Left renal cortex interstitium (tissue), 4 donors: ENCODE results near the gene CDK16. TPM values are rescaled to one million over a fixed set of nuclear protein-coding genes. Genes with fewer than 3 reads are reported as not detected.

Experiments used
- DNase-seq, 4 donors: peaks; one replicate each; pipeline ENCODE4 v3.0.0-alpha.2; 2013; ENCODE audit warnings: low read depth in 4 of 4, low spot score in 2 of 4, missing footprints in 1 of 4
- polyA plus RNA-seq, 4 donors: library from polyadenylated mRNA; unstranded; fragments of 120-200 nt; gene quantifications; one replicate each; pipeline ENCODE4 v1.2.1, GENCODE V29; 2013; ENCODE audit not compliant: insufficient read length in 4 of 4

CDK16 gene
- polyA plus RNA-seq, 4 donors: 100 to 144 (median 125) TPM

DNA sequence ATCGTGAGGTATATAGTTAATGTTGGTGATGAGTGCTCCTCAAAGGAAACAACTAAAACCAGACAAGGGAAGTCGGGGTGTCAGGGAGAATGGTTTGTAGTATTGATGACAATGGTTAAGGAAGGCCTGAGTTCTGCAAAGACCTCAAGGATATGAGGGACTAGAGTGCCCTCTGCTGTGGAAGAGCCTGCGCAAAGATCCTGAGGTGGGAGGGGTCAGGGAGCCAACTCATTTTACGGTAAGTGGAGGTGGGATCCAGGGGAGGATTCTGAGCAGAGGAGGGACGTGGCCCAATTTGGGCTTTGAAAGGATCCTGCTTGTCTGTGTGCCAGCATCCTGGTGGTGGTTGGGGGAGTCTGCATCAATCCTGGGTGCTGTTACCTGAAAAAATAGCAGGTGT, 13.5 kb upstream of the CDK16 start:
- DNase-seq: no peak

DNA sequence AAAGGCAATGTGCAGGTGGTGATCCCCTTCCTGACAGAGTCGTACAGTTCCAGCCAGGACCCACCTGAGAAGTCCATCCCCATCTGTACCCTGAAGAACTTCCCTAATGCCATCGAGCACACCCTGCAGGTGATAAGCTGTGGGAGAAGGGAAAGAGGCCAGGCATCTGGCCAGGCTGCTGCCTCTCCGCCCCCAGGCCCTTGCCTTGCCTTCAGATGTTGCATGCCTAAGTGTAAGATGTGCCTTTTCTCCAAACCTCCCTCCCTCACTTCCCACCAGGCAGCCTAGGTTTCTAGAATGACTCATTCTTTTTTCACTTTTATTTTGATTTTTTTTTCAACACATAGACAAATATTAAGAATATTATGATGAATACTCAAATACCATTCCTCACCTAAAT, 12.2 kb upstream of the CDK16 start:
- DNase-seq: no peak

DNA sequence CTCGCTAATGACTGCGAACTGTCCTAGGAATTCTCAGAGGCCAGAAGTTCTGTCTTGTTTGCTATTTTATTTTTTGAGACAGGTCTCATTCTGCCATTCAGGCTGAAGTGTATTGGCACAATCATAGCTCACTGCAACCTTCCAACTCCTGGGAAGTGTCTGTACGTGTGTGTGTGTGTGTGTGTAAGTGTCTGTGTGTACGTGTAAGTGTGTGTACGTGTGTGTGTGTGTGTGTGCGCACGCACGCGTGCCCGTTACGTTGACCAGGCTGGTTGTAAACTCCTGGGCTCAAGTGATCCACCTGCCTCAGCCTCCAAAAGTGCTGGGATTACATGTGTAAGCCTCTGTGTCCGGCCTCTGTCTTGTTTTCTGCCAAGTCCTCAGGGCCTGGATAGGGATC, 10.4 kb upstream of the CDK16 start:
- DNase-seq: no peak

DNA sequence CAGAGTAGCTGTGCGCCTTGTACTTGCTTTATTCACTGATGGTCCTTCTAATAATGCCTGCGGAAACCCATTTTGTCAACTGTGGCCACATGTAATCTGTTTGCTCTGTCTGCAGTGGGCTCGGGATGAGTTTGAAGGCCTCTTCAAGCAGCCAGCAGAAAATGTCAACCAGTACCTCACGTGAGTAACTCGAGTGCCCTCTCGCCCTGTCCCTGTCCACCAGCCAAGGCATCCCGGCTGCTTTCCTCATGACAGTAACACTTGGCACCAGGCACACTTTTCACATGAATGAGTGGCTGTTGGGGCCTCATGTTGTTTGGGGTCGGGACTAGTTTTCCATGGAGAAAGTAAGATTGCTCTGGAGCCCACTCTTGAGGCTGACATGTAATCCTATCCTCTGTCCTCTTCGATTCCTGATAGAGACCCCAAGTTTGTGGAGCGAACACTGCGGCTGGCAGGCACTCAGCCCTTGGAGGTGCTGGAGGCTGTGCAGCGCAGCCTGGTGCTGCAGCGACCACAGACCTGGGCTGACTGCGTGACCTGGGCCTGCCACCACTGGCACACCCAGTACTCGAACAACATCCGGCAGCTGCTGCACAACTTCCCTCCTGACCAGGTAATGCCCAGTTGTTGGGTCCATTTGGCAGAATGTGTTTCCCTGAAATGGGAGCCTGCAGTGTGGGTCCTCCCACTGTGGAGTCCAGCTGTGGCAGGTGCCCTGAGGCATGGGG, 8.8 kb upstream of the CDK16 start:
- DNase-seq: no peak

DNA sequence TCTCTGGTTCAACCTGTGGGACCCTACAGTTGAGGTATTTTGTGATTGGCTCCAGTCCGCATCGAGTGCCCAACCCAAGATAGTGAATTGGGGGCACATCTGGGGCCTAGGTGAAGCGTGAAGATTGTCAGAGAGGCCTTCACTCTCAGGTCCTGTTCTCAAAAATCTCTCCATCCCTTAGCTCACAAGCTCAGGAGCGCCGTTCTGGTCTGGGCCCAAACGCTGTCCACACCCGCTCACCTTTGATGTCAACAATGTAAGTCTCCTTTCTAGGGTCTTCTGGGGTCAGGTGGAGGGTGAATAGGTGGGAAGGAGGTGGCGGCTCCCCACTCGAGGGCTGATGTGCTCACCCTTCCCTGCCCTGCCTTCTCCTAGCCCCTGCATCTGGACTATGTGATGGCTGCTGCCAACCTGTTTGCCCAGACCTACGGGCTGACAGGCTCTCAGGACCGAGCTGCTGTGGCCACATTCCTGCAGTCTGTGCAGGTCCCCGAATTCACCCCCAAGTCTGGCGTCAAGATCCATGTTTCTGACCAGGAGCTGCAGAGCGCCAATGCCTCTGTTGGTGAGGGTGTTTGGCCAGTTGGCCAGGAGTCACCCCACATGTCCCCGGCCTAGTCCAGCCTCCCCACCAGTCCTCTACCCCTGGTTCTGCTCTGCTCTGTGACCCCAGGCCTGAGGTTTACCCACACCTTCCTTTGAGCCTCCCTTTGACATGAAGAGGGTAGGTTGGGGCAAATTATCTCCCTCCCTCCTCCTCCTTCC, 7.6 kb upstream of the CDK16 start:
- DNase-seq: no peak

DNA sequence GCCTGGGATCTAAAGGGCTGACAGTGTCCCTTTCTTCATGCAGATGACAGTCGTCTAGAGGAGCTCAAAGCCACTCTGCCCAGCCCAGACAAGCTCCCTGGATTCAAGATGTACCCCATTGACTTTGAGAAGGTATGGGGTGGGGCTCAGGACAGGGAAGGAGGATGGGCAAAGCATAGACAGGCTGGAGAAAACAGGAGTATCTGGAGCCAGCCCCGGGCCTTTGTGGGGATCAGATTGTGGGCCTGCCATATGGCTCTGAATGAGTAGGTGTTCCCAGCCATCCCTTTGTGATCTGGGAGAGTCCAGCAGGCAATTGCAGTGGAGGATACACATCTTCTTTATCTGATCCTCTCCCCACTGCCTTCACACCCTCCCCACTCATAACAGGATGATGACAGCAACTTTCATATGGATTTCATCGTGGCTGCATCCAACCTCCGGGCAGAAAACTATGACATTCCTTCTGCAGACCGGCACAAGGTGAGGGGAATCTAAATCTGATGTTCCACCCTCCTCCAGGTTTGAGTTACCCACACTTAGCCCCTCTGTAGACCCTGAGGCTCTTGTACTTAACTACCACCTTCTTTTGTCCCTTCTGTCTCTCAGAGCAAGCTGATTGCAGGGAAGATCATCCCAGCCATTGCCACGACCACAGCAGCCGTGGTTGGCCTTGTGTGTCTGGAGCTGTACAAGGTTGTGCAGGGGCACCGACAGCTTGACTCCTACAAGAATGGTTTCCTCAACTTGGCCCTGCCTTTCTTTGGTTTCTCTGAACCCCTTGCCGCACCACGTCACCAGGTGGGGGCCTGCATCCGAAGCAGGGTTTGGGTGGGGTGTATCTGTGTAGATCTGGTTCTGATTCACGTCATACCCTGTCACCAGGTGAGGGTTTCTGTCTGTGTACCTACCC, 5.8 kb upstream of the CDK16 start:
- no peak for DNase-seq

DNA sequence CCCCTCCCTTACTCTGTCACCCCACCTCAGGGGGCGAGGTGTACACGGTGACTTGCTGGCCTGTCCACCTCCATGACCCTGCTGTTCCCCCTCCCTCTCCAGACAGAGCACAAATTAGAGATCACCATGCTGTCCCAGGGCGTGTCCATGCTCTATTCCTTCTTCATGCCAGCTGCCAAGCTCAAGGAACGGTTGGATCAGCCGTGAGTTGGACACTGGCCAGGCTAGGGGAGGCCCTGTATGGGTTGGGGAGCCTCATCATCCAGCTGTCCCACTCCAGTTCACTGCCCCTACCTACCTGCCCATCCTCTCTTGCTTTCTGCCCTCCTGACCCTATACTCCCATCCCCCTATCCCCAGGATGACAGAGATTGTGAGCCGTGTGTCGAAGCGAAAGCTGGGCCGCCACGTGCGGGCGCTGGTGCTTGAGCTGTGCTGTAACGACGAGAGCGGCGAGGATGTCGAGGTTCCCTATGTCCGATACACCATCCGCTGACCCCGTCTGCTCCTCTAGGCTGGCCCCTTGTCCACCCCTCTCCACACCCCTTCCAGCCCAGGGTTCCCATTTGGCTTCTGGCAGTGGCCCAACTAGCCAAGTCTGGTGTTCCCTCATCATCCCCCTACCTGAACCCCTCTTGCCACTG, 3.9 kb upstream of the CDK16 start:
- DNase-seq: no peak

DNA sequence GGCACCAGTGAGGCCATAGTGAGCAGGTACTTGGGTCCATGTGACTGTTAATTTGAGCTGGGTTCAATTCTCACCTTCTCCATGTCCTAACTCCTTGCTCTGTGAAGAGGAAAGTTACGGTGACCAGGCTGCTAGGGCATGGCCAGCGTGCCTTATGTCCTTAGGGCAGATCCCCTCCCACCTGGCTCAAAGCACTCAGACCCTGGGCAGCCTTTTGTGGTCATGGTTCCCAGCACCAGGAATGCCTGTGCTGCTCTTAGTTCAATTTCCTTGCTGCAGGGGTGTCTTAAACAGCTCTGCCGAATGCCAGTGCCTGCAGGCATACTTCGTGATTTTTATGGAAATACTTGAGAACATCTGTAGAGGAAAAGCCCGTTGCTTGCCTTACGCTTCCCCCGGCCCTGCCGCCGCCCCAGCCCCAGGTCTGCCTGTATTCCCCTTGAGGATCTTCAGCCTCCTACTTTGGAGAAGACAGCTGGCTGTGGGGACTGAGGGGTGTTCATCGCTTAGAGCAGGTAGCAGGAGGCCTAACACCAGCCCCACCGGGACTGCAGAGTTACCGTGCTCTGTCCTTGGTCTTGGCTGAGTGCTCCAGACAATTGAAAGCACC, 3.1 kb upstream of the CDK16 start:
- no peak for DNase-seq

DNA sequence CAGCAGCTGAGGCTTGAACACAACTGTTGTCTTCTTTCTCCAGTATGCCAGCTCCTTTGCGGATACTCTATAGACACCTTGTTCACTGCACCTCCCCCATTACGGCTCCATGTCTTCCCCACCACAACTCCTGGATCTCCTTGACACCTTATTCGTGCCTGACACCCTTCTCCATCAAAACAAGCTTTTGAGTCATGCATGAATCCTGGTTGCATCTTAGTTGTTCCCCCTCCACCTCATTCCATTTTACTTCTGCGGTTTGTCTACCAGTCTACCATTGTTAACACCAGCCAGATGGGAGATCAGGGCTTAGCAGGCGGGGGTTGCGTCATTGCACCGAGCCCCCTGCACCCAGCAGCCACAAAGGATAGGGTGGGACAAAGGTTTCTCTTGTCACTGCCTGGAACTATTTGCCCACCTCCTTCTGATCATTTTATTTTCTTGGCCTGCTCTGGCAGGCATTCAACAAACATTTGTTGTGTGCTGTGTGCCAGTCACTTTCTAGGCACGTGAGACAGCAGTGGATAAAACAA, 2.0 kb upstream of the CDK16 start:
- no peak for DNase-seq

DNA sequence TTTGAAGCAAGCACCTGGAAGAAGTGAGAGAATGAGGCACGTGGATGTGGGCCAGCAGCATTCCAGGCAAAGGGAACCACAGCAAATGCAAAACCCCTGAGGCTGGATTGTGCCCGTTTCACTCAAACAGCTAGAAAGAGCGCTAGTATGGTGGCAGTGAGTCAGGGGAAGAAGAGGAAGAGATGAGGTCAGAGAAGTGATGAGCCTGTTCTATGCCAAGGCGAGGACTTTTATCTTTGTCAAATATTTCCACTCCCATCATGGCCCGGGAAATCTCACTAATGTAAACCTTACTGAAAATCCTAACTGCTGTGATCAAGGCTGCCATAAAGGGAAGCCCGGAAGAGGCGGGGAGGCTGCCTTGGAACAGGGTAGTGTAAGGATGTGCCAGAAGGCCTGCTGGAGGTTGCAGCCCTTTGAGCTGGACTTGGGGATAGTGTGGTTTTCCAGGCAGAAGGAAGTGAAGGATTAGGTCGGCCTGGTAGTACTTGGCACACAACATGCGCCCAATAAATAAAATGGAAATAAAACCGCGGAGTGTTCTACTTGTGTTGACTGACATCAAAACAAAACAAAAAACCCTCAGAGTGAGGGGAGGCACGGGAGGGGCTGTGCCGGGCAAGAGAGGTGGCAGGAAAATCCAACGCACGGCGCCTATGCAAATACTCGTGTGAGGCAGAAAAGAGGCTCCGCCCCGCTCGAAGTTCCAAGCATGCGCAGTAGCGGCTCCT, 1.2 kb upstream of the CDK16 start:
- no peak for DNase-seq

DNA sequence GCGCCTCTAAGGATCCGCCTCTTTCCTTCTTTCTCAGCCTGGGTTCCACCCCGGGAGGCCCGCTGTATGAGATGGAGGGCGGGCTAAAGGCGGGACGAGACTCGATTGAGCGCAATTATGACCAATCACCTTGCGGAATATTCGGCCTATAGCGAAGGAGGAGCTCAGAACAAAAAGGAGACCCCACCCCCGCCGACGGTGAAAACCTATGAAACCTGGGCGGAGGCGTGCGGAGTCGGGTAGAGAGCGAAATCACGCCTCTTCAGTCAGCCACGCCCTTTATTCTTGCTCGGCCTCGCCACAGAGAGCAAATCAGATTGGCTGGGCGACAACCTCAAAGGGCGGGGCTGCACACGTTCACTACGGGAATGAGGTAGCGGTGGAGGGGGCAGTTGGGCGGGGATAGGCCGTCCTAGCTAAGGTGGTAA, 615 bp upstream of the CDK16 start:
- DNase-seq: peak; percentile 90 to 95 (median 94)

DNA sequence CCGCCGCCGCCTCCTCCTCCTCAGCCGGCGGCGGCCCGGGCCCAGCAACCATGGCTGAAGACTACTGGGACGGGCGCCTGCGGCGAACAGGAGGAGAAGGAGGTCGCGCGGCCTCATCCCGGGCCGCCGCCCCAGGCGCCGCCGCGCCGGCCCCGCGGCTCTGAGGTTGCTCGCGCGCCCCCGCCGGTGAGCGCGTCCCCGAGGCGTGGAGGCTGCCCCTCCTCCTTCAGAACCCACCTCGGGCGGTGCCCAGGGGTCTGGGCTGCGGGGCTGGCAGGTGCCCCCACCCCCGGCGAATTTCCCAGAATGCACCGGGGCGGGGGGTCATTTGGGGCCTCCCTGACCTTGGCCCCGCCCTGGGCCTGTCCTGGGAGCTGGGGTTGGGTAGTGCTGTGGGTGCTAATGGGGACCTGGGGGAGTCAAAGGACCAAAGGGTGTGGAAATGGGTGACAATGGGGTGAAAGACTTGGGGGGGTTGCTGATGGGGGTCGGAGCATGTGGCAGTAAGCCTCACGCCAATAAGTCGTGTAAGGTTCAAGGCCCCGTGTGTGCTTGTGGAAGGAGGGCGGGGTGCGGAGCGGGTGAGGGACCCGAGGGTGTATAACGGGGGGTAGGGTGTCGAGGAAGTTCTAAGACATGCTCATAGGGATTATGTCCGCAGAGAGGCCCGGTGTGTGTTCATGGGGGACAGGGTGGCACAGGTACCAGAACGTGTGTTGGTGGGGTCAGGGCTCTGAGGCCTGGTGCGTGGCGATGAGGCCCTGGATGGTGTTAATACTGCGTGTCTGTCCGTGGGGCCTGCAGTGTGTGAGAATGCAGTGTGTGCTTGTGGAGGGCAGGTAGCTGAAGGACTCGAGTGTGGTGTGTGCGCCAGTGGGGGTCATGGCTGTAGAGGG, 687 bp downstream of the CDK16 start:
- DNase-seq: no peak

DNA sequence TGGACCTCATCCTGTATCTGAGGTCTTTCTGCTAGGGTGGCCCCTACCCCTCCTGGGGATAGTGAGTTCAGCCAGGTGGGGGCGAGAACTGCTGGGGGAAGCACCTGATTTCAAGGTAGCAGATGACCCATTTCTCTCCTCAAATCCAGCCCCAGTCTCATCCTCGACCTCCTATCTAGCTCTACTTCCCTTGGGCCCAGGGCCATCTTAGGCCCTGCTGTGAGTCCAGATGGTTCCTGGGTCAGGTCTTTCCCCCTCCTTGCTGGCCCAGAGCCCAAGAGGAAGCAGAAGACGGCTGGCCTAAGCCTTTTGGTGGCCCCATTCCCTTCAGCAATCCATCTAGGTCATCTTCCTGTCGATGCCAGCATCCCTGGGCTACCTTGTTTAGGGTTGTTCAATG, 3.3 kb downstream of the CDK16 start:
- no peak for DNase-seq

DNA sequence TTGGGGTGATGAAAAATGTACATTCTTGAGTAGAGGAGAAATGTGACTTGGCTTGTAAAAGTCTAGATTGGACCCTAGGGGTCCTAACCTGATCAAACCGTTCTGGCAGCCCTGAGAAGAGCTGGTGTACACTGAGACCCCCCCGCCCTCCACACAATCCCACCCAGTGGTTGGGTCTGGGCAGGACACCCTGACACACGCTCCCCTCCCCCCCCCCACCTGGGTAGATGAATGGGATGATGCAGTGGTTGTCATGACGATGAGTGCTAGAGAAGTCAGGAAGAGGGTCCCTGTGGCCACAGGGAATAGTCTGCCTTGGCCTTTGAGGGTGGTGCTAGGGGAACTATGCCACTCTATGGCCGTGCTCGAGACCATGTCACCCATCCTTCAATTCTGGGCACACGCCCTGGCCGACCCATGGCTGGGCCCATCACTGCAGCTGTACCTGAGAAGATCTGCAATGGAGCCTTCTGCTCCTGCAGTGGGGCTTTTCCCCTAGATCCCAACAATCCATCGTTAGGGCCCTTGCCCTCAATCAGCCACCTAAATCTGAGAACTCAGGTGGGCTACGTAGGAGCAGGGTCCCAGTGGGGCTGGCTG, 4.4 kb downstream of the CDK16 start:
- DNase-seq: no peak

DNA sequence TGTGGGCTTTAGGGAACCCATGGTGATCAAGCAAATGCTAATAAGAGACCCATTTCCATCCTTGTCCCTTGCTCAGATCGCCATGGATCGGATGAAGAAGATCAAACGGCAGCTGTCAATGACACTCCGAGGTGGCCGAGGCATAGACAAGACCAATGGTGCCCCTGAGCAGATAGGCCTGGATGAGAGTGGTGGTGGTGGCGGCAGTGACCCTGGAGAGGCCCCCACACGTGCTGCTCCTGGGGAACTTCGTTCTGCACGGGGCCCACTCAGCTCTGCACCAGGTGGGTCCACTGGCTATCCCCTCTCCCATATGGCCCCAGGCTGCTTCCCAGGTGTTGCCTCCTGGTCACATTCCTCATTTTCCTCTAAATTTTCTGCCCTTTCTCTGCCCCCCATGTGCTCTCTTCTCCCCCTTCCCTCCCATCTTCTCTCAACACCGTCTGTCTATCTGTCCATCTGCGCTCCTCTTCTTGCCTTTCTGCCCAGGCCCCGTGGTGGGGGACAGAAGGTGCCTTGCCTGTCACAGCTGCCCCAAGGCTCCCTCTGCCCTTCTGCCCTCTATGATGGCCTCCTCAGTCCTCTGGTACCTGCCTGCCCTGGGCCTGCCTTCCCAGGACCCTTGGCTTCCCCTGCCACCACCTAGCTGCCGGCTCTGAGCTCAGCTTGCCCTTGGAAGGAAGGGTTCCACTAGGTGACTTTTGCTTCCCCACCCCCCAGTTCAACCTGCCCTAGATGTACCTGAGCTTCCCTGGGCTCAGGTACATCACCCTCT, 5.2 kb downstream of the CDK16 start:
- DNase-seq: no peak

DNA sequence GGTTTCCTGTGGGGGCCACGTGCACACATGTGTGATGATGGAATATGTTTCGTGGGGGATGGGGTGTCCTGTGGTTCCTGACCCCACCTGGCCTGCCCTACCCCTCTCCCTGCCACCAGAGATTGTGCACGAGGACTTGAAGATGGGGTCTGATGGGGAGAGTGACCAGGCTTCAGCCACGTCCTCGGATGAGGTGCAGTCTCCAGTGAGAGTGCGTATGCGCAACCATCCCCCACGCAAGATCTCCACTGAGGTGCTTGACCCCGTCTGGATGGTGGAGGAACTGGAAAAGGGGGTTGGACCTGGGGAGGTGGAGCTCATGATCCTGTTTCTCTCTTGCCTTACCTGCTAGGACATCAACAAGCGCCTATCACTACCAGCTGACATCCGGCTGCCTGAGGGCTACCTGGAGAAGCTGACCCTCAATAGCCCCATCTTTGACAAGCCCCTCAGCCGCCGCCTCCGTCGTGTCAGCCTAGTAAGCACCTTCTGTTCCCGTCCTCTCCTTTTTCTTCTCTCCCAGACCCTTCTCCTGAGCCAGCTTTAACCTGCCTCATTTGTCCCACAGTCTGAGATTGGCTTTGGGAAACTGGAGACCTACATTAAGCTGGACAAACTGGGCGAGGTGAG, 5.9 kb downstream of the CDK16 start:
- DNase-seq: no peak

DNA sequence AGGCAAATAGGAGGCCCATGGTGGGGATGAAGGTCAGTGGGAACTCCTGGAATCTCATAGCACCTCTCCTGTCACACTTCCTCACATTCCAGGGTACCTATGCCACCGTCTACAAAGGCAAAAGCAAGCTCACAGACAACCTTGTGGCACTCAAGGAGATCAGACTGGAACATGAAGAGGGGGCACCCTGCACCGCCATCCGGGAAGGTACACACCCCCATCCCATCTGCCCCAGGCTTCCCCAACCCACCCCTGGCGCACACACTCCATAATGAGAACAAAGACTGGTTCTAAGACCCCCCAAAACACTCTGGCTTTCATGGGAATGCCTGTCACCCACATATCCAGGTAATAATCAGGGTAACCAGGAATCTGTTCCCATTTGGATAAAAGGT, 6.4 kb downstream of the CDK16 start:
- DNase-seq: no peak
